ENCODE measurements around the gene SHROOM3. TPM values are rescaled to one million over a fixed set of nuclear protein-coding genes. Genes with fewer than 3 reads are reported as not detected.

SHROOM3 gene
- polyA plus RNA-seq, 1 donor = 34.3 TPM

- no peak for DNase-seq
These were observed 396.8 kb downstream of the SHROOM3 start for GRCh38 chr4:76831711-76832373.

Other genes with a start within 250 kb of the SHROOM3 start
- gene SCARB2, start 221.4 kb upstream of the SHROOM3 start, polyA plus RNA-seq (ENCODE audit: insufficient read length) = 123 TPM
- gene FAM47E, start 183.5 kb upstream of the SHROOM3 start, polyA plus RNA-seq (ENCODE audit: insufficient read length) = 0.92 TPM
- gene STBD1, start 128.5 kb upstream of the SHROOM3 start, polyA plus RNA-seq (ENCODE audit: insufficient read length) = 51.9 TPM
- gene CCDC158, start 14.1 kb upstream of the SHROOM3 start, polyA plus RNA-seq (ENCODE audit: insufficient read length) = 0.80 TPM